Subcutaneous adipose tissue (tissue), 4 donors: Measurements from ENCODE around the gene SIX3. TPM values are rescaled to one million over a fixed set of nuclear protein-coding genes. Genes with fewer than 3 reads are reported as not detected.

ENCODE experiments used
- total RNA-seq, 4 donors: library from RNA; depleted of rRNA; stranded (reverse); fragments of >200 nt; gene quantifications; one replicate each; pipeline ENCODE4 v1.1.0, GENCODE V29; 2016
- TF ChIP-seq, protein P1 (sequence below): fragments of 450-650 bp; IDR thresholded peaks from one replicate; pipeline ENCODE4 v1.5.1; 2016; ENCODE audit warnings: low read depth, mild to moderate bottlenecking, control low read depth, antibody characterized with exemption, moderate library complexity

Gene SIX3
- total RNA-seq, 4 donors from 2014 or later = not detected

DNA sequence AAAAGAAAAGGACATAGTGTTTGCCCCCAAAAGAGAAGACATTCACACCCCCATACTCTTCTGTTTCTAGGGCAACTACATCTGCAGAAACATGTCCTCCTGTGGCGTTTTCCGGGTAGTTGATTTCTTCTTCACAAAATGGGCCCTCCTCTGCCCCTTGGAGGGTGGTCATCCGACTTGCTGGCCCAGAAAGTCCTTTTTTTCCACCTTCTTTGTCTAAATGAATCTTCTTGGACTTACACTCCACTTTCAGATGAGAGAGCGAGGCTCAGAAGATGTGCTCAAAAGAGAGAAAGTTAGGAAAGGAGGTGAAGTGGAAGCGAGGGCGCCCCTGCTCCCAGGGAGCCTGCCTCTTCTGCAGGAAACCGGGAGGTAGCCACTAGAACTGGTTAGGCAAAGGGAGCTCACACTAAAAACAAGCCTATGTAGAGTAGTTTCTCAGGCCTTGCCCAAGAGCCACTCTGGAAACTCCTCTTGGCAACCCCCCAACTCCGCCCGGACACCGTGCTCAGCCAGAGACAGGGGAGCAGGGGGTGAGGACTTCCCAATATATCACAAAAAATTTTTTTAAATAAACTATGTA lies 10.2 kb upstream of the SIX3 start:
- TF ChIP-seq, protein P1, sequence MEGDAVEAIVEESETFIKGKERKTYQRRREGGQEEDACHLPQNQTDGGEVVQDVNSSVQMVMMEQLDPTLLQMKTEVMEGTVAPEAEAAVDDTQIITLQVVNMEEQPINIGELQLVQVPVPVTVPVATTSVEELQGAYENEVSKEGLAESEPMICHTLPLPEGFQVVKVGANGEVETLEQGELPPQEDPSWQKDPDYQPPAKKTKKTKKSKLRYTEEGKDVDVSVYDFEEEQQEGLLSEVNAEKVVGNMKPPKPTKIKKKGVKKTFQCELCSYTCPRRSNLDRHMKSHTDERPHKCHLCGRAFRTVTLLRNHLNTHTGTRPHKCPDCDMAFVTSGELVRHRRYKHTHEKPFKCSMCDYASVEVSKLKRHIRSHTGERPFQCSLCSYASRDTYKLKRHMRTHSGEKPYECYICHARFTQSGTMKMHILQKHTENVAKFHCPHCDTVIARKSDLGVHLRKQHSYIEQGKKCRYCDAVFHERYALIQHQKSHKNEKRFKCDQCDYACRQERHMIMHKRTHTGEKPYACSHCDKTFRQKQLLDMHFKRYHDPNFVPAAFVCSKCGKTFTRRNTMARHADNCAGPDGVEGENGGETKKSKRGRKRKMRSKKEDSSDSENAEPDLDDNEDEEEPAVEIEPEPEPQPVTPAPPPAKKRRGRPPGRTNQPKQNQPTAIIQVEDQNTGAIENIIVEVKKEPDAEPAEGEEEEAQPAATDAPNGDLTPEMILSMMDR = no peak

DNA sequence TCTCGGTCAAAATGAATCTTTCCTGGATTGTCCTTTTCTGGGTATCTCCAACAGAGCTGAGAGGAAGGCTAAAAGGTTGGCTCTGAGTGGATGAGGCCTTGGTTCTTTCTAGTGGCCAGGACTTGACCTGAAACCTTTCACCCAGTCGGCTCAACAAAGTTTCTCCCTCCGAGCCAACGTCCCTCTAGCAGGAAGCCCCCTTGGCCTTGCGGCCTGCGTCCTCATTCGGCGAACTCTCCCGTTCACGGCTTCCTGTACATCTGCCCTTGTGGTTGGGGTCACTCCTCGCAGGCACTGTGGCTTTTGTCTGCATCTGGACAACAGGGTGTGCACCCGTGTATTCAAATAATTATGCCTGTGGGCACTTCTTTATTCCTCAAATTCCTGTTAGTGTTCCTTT lies 9.4 kb upstream of the SIX3 start:
- TF ChIP-seq, protein P1 = no peak

DNA sequence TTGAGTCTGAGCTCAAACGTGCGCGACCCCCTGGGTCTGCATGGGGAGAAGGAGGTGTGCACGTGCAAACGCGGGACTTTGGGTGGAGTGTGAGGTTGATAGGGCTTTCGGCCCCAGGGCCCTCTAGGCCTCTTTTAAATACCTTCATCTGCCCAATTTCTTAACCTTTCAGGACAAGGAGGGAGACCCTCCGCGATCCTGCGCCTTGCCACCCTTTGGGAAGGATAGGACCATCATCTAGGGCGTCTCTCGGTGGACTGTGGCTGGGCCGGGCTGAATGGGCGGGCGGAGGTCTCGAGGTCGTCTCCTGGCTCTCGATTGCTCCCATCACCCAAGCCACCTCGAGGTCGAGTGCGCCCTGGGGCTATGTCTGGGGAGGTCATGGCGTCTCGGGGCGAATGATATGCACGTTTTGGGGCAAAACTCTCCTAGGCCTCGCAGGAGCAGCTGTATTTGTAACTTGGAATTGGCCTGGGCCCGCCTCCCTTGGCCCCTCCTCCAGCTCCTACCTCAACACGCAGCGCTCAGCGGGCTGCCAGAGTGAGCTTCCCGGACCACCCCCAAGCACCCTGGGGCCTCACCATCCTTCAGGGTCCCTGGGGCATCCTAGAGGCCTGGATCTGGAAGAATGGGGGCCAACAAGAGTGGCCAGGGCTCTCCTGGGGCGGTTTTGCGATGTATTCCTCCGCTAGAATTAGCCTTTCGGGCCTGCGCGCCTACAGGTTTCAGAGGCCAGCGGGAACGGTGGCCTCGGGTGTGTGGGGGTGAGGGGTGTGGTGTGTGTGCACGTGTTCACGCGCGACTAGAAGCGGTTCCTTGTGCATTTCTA lies 8.7 kb upstream of the SIX3 start:
- TF ChIP-seq, protein P1 = no peak

DNA sequence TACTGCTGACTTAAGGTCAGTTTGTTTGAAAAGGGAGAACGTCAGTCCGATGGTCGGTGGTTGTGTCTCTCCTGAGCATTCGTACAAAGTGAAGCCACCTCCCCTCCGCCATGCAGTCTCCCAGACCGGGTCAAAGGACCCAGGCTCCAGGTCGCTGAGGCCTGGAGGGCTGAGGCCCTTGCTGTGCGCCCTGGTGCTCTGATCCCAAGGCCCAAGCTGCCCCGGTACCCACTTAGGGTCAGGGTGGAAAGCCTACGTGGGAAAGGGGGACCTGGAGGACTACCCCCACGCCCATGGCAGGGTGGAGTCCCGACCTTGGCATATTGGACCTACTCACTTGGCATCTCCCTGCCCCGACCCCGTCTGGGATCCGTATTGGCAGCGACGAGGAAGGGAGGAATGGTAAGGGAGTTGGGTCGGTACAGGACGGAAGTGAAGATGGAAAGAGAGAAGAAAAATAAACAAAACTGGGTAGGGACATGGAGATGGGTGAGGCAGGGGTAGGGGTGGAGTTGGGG lies 8.0 kb upstream of the SIX3 start:
- TF ChIP-seq, protein P1 = no peak

DNA sequence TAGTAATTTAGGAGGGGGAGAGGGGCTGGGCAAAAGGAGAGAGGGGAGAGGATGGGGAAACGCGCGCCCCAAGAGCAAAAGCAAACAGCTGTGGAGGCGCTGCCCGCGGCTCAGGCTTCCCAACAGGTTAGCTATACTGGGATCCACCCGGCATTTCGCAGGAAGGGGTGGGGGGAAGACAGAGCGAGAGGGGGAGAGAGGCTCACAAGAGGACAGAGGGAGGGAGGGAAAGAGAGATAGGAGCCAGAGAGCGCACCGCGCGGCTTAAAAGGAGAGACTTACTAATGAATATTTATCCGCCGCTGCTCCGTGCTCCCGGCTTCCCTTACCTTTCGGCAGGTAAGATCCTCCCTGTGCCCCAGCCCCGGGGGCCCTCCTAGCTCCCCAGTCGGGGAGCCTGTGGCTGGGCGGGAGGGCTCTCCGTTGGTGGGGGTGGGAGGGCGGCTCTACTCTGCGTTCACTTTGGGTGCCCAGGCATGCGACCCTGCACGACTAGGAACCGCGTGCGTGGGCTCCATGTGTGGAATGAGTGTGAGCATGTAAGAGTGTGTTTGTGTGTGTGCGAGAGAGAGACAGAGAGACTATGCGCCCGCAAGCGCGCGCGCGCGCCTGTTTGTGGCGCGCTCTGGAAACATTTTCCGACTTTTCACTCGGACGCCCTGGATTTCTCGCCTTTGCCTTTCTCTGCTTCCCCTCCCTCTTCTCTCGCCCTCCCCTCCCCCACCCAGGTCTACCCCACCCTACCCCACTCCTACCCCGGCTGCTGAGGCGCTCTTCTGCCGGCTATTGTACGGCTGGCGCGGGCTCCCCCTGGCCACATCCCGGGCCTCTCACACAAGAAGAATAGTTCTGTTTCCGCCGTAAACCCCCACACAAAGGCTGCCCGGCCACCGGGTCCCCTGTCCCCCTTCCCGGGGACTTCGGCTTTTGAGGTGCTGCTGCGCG lies 7.2 kb upstream of the SIX3 start:
- TF ChIP-seq, protein P1 = no peak

DNA sequence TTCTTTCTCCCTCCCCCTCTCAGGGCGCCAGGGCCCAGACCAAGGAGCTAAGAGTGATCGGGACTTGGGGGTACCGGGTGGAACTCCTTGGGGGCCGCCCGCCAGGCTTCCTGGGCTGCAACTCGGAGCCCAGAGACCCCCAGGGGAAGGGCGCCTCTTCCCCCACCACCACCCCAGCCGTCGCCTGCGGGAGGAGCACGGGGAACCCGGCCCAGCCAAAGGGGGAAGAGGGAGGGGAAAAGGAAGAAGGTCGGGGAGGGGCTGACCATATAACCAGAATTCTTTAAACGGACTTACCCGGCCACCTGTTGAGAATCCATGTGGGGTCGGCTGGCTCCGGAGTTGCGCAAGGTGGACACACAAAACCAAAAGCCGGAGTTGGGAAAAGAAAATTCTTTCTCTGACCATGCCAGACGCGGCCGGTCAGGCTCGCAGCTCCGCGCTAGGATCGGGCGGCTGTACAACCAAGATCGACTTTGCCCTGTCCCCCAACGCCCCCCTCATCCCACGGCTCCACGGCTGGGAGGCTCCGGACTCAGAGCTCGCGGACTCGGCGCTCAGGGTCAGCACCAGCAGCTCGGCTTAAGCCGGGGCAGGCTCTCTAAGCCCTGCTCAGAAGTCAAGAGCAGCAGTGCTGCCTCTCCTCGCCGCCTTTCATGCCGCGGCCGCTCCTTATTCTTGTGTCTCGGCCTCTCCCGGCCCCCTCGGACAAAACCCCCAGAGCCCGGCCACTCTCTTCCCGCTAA lies 6.3 kb upstream of the SIX3 start:
- TF ChIP-seq, protein P1 = no peak
